ENCODE measurements around the gene OPTN. TPM values are rescaled to one million over a fixed set of nuclear protein-coding genes. Genes with fewer than 3 reads are reported as not detected.
"Not testable (repeated sequence)": the region's sequence is repeated elsewhere in the genome, so short reads cannot be mapped to it uniquely, and the experiment has no call there.

OPTN gene
- total RNA-seq, 1 donor from 2014 or later: 36.3 TPM

- Mint-ChIP-seq H3K36me3 (ENCODE audit: low read depth, unreplicated experiment) (peaks cover 17% of the 10 kb centered on the region), H3K27me3 (ENCODE audit: unreplicated experiment) (peaks cover 2% of the 10 kb centered on the region), H3K4me3 (ENCODE audit: unreplicated experiment) (no peak overlapping the region), H3K4me1 (ENCODE audit: unreplicated experiment) (no peaks in the 10 kb centered on the region), H3K9me3 (ENCODE audit: unreplicated experiment) (peaks cover 11% of the 10 kb centered on the region), H3K27ac (ENCODE audit: unreplicated experiment) (no peak overlapping the region)
- no peak for DNase-seq (ENCODE audit: low spot score)
- no peak for TF ChIP-seq CTCF (IDR thresholded peaks at IDR 0.05; ENCODE audit: unreplicated experiment)
Measured at GRCh38 chr10:13089345-13089744, 10.6 kb upstream of the OPTN start.

- H3K4me1 Mint-ChIP-seq (ENCODE audit: unreplicated experiment): no peaks in the 10 kb centered on the region
- H3K9me3 Mint-ChIP-seq (ENCODE audit: unreplicated experiment): peaks cover 5% of the 10 kb centered on the region
- no peak overlapping the region for H3K4me3 Mint-ChIP-seq (ENCODE audit: unreplicated experiment)
- peaks cover 11% of the 10 kb centered on the region for H3K36me3 Mint-ChIP-seq (ENCODE audit: low read depth, unreplicated experiment)
- H3K27ac Mint-ChIP-seq (ENCODE audit: unreplicated experiment): no peak overlapping the region
- no peak for TF ChIP-seq CTCF (IDR thresholded peaks at IDR 0.05; ENCODE audit: unreplicated experiment)
- DNase-seq (ENCODE audit: low spot score): no peak
- H3K27me3 Mint-ChIP-seq (ENCODE audit: unreplicated experiment): peaks cover 2% of the 10 kb centered on the region
Measured at GRCh38 chr10:13090289-13090688, 9.7 kb upstream of the OPTN start.

- Mint-ChIP-seq H3K27ac (ENCODE audit: unreplicated experiment) (no peak overlapping the region), H3K9me3 (ENCODE audit: unreplicated experiment) (peaks cover 5% of the 10 kb centered on the region), H3K36me3 (ENCODE audit: low read depth, unreplicated experiment) (peaks cover 11% of the 10 kb centered on the region), H3K27me3 (ENCODE audit: unreplicated experiment) (peaks cover 2% of the 10 kb centered on the region), H3K4me1 (ENCODE audit: unreplicated experiment) (no peaks in the 10 kb centered on the region), H3K4me3 (ENCODE audit: unreplicated experiment) (no peak overlapping the region)
- TF ChIP-seq CTCF (IDR thresholded peaks at IDR 0.05; ENCODE audit: unreplicated experiment): no peak
- DNase-seq (ENCODE audit: low spot score): no peak
Measured at GRCh38 chr10:13091801-13092200, 8.2 kb upstream of the OPTN start.

GRCh38 chr10:13092291-13093102 is 7.5 kb upstream of the OPTN start:
- Mint-ChIP-seq H3K36me3 (ENCODE audit: low read depth, unreplicated experiment) (peaks cover 8% of the 10 kb centered on the region), H3K4me1 (ENCODE audit: unreplicated experiment) (no peaks in the 10 kb centered on the region), H3K27ac (ENCODE audit: unreplicated experiment) (no peak overlapping the region), H3K4me3 (ENCODE audit: unreplicated experiment) (no peak overlapping the region), H3K9me3 (ENCODE audit: unreplicated experiment) (peaks cover 5% of the 10 kb centered on the region), H3K27me3 (ENCODE audit: unreplicated experiment) (peaks cover 2% of the 10 kb centered on the region)
- DNase-seq (ENCODE audit: low spot score): no peak
- TF ChIP-seq CTCF (IDR thresholded peaks at IDR 0.05; ENCODE audit: unreplicated experiment): no peak

GRCh38 chr10:13094082-13094481 is 5.9 kb upstream of the OPTN start:
- not testable (repeated sequence) for DNase-seq (ENCODE audit: low spot score); H3K9me3 Mint-ChIP-seq (ENCODE audit: unreplicated experiment); H3K27me3 Mint-ChIP-seq (ENCODE audit: unreplicated experiment); H3K27ac Mint-ChIP-seq (ENCODE audit: unreplicated experiment); H3K4me3 Mint-ChIP-seq (ENCODE audit: unreplicated experiment); H3K36me3 Mint-ChIP-seq (ENCODE audit: low read depth, unreplicated experiment); H3K4me1 Mint-ChIP-seq (ENCODE audit: unreplicated experiment)
